ENCODE data around the gene CCDC85C.

CCDC85C gene

GRCh38 chr14:99570544-99571302 lies 33.3 kb downstream of the CCDC85C start:
- DNase-seq = no peak

DNA sequence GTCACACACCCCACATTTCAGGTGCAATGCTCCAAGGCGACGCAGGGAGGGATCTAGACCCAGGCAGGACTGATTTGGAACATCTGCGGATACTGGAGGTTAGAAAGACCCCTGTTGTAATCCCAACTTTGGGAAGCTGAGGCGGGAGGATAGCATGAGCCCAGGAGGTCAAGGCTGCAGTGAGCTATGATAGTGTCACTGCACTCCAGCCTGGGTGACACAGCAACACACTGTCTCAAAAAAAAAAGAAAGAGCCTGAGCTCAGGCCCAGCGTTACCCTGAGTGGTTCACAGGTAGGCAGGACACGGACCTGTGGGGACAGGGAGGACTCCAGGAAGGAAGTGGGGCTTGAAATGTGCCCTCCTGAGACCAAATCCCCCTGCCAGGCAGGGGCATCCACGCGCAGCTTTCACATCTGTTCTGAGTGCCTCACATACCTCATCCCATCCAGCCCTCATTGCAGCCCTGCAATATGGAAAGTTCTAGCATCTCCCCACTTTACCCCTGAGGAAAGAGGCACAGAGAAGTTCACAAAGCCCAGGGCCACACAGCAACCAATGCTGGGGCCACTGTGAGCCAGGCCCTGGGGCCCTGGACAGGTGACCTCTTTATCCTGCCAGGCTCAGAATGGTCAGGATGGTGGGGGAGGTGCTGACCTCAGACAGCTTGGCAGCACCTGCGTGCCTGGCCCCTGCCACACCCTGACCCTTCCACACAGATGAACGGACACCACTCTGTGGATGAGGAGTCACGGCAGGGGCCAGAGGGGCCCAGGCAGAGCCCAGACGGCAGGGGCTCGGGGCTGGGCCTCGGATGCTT lies 34.1 kb downstream of the CCDC85C start:
- no peak for DNase-seq

GRCh38 chr14:99568567-99569560 lies 35.1 kb downstream of the CCDC85C start:
- no peak for DNase-seq

GRCh38 chr14:99566390-99567354 lies 37.3 kb downstream of the CCDC85C start:
- DNase-seq = no peak

- DNase-seq = no peak
Measured at GRCh38 chr14:99566009-99566389, 38.0 kb downstream of the CCDC85C start.

- no peak for DNase-seq
Measured at GRCh38 chr14:99565383-99565782, 38.6 kb downstream of the CCDC85C start.

GRCh38 chr14:99564926-99565259 lies 39.1 kb downstream of the CCDC85C start:
- DNase-seq = no peak

GRCh38 chr14:99564256-99564925 lies 39.6 kb downstream of the CCDC85C start:
- peak; percentile 72 for DNase-seq

DNA sequence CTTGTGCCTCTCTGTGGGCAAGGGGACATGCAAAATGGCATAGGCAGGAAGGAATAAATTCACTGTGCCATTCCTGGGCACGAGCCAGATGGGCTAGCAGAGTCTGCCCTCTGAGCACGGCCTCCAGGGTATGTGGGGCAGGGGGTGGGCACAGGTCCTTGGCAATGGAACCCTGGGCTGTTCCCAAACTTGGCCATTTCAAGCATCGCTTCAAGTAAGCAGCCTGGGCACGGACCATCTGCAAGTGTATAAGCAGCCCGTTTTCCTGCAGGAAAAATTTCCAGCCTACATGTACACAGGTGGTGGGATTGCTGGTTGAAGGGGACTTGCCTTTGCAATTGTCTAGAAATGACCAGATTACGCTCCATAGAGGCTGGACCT lies 40.3 kb downstream of the CCDC85C start:
- no peak for DNase-seq

DNA sequence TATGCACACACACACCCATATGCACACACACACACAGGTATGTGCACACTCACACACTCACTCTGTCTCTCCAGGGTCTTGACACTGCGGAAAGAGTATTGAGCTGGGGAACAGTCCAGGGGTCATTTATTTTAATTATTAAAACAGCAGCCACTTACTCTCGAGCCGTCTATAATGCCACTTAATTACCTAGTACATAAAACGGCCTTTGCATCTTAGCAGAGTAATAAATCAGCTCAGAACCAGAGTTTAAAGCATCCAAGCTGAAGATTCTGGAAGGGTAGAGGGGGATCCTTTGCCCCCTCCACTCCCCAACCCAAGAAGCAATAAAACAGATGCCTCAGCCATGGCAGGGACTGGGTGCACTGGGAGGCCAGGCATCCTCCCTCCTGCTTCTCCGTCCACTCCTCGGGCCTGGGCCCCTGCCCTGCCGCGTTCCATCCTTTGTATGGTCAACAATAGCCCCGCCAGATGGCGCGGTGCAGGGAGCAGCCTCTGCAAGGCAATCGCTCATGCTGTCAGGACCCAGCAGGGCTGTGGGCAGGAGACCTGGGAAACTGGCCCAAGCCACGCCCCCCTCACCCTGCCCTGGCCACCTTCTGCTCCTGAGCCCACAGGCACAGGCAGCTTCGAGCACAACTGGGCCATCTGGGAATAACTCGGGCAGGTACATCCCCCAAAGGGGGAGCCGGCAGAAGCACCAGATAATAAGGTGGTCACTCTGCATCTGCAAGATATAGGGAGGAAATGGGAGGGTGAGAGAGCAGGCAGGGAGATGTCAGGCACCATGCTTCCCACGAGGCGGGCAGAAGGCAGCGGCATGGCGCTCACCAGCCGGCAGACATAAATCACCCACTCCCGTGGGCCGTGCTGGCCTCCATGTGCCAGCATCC lies 40.9 kb downstream of the CCDC85C start:
- peak; percentile 80 for DNase-seq

- DNase-seq = no peak
Measured at GRCh38 chr14:99561864-99562263, 42.1 kb downstream of the CCDC85C start.

DNA sequence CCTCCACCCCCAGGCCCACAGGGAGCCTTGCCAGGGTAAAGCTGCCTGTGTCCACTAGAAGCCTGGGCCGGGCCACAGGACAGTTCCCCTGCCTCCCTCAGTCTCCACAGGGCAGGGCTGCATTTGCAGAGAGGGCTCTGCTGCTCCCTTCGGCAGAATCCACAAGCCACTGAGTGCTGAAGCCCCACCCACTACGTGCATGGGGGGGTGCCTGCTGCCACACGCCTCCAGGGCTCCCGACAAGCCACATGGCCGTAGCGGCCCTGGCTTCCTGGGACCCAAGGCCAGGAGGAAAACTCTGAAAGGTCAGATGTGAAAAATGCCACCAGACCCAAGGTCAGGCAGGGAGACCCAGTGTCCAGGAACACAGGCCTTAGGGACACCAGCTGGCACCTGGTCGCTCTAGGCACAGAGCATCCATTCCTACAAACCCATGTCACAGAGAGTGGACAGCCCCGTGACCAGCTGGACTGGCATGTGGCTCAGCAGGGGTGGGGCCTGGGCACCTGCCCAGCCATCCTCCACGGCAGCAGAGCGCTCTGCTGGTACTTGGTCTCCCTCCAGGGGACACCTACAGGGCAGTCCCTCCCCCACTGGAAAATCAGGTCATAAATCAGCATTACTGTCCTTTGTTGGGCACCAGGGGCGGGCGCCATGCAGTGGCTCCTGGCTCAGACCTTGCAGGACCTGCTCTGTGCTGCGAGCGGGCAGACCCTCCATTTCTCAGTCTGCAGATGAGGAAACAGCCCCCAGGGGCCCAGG lies 42.9 kb downstream of the CCDC85C start:
- no peak for DNase-seq

- no peak for DNase-seq
Measured at GRCh38 chr14:99560403-99560802, 43.6 kb downstream of the CCDC85C start.

DNA sequence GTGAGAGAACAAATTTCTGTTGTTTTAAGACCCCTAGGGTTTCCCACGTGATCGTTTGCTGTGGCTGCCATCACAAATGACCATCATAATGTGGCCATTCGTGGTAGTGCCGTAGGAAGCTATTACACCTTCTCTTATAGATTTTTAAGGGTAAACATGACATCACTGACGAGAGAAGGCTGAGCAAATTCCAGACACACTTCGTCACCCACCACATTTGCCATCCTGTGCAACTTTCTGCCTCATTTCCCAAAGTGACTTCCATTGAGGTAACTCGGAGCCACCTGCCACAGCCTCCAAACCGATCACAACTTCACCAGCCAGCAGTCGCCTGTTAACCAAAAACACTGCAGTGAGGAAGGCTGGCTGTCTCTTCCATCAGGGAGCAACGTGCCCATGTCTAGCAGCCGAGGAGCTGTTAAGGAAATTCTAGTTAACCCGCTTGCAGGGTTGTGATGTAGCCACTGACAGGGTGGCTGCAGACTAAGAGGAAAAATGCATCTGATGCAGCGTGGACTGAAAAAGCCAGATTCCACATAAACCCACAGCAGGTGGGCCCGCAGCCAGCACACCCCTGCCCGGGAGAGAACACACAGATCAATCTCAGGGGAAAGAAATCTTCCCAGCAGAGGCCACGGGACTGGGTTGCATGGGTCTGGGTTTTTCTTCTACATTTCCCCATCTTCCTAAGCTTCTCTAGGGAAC lies 44.6 kb downstream of the CCDC85C start:
- DNase-seq = no peak

GRCh38 chr14:99556134-99556791 lies 47.7 kb downstream of the CCDC85C start:
- DNase-seq = no peak

GRCh38 chr14:99554757-99555531 lies 49.1 kb downstream of the CCDC85C start:
- DNase-seq = no peak

- peak; percentile 37 for DNase-seq
Measured at GRCh38 chr14:99554184-99554583, 49.8 kb downstream of the CCDC85C start.
